Neuron (in vitro differentiated cells): ENCODE results near the gene CCDC85A.

Experiments
- H2AFZ ChIP-seq: one replicate; pipeline ENCODE4 v1.6.1; 2013; ENCODE audit warnings: low read depth, mild to moderate bottlenecking, inconsistent platforms, low read length, moderate library complexity
- H3K27me3 ChIP-seq: one replicate; pipeline ENCODE4 v1.6.1; 2013; ENCODE audit warnings: low read length; ENCODE audit not compliant: insufficient read depth
- H3K36me3 ChIP-seq: one replicate; pipeline ENCODE4 v1.6.1; 2013; ENCODE audit warnings: low read length; ENCODE audit not compliant: insufficient read depth
- H3K4me1 ChIP-seq: one replicate; pipeline ENCODE4 v1.6.1; 2013; ENCODE audit warnings: low read length; ENCODE audit not compliant: insufficient read depth
- H3K4me3 ChIP-seq: 2 replicates; pipeline ENCODE4 v1.5.1; 2013; ENCODE audit warnings: mild to moderate bottlenecking, low read length, moderate library complexity
- H3K9me3 ChIP-seq: one replicate; pipeline ENCODE4 v1.6.1; 2013; ENCODE audit warnings: low read length

The CCDC85A gene

GRCh38 chr2:56335101-56335500 is 151.3 kb downstream of the CCDC85A start:
- H3K4me3 ChIP-seq: no peak overlapping the region
- H3K27me3 ChIP-seq: no peaks in the 10 kb centered on the region
- H3K36me3 ChIP-seq: no peaks in the 10 kb centered on the region
- H3K4me1 ChIP-seq: no peaks in the 10 kb centered on the region
- no peak overlapping the region for H2AFZ ChIP-seq
- no peaks in the 10 kb centered on the region for H3K9me3 ChIP-seq

- Histone ChIP-seq H3K9me3 (no peaks in the 10 kb centered on the region), H2AFZ (no peak overlapping the region), H3K4me1 (no peaks in the 10 kb centered on the region), H3K36me3 (no peaks in the 10 kb centered on the region), H3K4me3 (no peak overlapping the region), H3K27me3 (no peaks in the 10 kb centered on the region)
Measured at GRCh38 chr2:56337342-56337741, 153.6 kb downstream of the CCDC85A start.

- no peaks in the 10 kb centered on the region for H3K9me3 ChIP-seq
- H2AFZ ChIP-seq: no peak overlapping the region
- H3K4me1 ChIP-seq: no peaks in the 10 kb centered on the region
- H3K27me3 ChIP-seq: no peaks in the 10 kb centered on the region
- H3K4me3 ChIP-seq: no peak overlapping the region
- H3K36me3 ChIP-seq: no peaks in the 10 kb centered on the region
Measured at GRCh38 chr2:56338232-56338631, 154.4 kb downstream of the CCDC85A start.

GRCh38 chr2:56344771-56345170 is 161.0 kb downstream of the CCDC85A start:
- Histone ChIP-seq H3K9me3 (no peaks in the 10 kb centered on the region), H3K36me3 (no peaks in the 10 kb centered on the region), H3K4me3 (no peak overlapping the region), H2AFZ (no peak overlapping the region), H3K27me3 (no peaks in the 10 kb centered on the region), H3K4me1 (no peaks in the 10 kb centered on the region)

- H3K9me3 ChIP-seq: no peaks in the 10 kb centered on the region
- no peaks in the 10 kb centered on the region for H3K36me3 ChIP-seq
- no peaks in the 10 kb centered on the region for H3K27me3 ChIP-seq
- no peak overlapping the region for H3K4me3 ChIP-seq
- no peak overlapping the region for H2AFZ ChIP-seq
- no peaks in the 10 kb centered on the region for H3K4me1 ChIP-seq
Measured at GRCh38 chr2:56347881-56348280, 164.1 kb downstream of the CCDC85A start.

- Histone ChIP-seq H2AFZ (no peak overlapping the region), H3K36me3 (no peaks in the 10 kb centered on the region), H3K9me3 (no peaks in the 10 kb centered on the region), H3K27me3 (no peaks in the 10 kb centered on the region), H3K4me3 (no peak overlapping the region), H3K4me1 (no peaks in the 10 kb centered on the region)
Measured at GRCh38 chr2:56348392-56349210, 164.8 kb downstream of the CCDC85A start.

GRCh38 chr2:56357655-56358295 is 174.0 kb downstream of the CCDC85A start:
- no peak overlapping the region for H2AFZ ChIP-seq
- H3K4me1 ChIP-seq: no peaks in the 10 kb centered on the region
- no peaks in the 10 kb centered on the region for H3K9me3 ChIP-seq
- H3K36me3 ChIP-seq: no peaks in the 10 kb centered on the region
- no peaks in the 10 kb centered on the region for H3K27me3 ChIP-seq
- no peak overlapping the region for H3K4me3 ChIP-seq

- no peaks in the 10 kb centered on the region for H3K36me3 ChIP-seq
- no peaks in the 10 kb centered on the region for H3K4me1 ChIP-seq
- H3K27me3 ChIP-seq: no peaks in the 10 kb centered on the region
- no peaks in the 10 kb centered on the region for H3K9me3 ChIP-seq
- H2AFZ ChIP-seq: no peak overlapping the region
- H3K4me3 ChIP-seq: no peak overlapping the region
Measured at GRCh38 chr2:56361844-56362243, 178.1 kb downstream of the CCDC85A start.

- Histone ChIP-seq H2AFZ (no peak overlapping the region), H3K27me3 (no peaks in the 10 kb centered on the region), H3K36me3 (no peaks in the 10 kb centered on the region), H3K4me1 (no peaks in the 10 kb centered on the region), H3K9me3 (no peaks in the 10 kb centered on the region), H3K4me3 (no peak overlapping the region)
Measured at GRCh38 chr2:56364902-56365301, 181.1 kb downstream of the CCDC85A start.

- Histone ChIP-seq H3K27me3 (no peaks in the 10 kb centered on the region), H2AFZ (no peak overlapping the region), H3K36me3 (no peaks in the 10 kb centered on the region), H3K4me3 (no peak overlapping the region), H3K4me1 (no peaks in the 10 kb centered on the region), H3K9me3 (no peaks in the 10 kb centered on the region)
Measured at GRCh38 chr2:56369316-56369715, 185.5 kb downstream of the CCDC85A start.

GRCh38 chr2:56372071-56372656 is 188.4 kb downstream of the CCDC85A start:
- H2AFZ ChIP-seq: no peak overlapping the region
- no peaks in the 10 kb centered on the region for H3K4me1 ChIP-seq
- no peaks in the 10 kb centered on the region for H3K9me3 ChIP-seq
- H3K36me3 ChIP-seq: no peaks in the 10 kb centered on the region
- no peaks in the 10 kb centered on the region for H3K27me3 ChIP-seq
- no peak overlapping the region for H3K4me3 ChIP-seq

- Histone ChIP-seq H3K9me3 (no peaks in the 10 kb centered on the region), H2AFZ (no peak overlapping the region), H3K4me3 (no peak overlapping the region), H3K4me1 (no peaks in the 10 kb centered on the region), H3K27me3 (no peaks in the 10 kb centered on the region), H3K36me3 (no peaks in the 10 kb centered on the region)
Measured at GRCh38 chr2:56375251-56375650, 191.5 kb downstream of the CCDC85A start.
